H9 (cell line): ENCODE results near the gene TEX22. TPM values are rescaled to one million over a fixed set of nuclear protein-coding genes. Genes with fewer than 3 reads are reported as not detected.

ENCODE experiments used
- DNase-seq: peaks from one replicate; pipeline ENCODE4 v3.0.0-alpha.2; 2017
- H2AFZ ChIP-seq: one replicate; pipeline ENCODE4 v1.6.1; 2013; ENCODE audit warnings: mild to moderate bottlenecking, low read length, control low read depth, moderate library complexity
- H2AK5ac ChIP-seq: 2 replicates; pipeline ENCODE4 v1.6.1; 2013; ENCODE audit warnings: low read length, control low read depth, mixed read lengths; ENCODE audit not compliant: insufficient read length
- H2BK120ac ChIP-seq: one replicate; pipeline ENCODE4 v1.6.1; 2013; ENCODE audit warnings: low read depth, mild to moderate bottlenecking, low read length, control low read depth, inconsistent platforms; ENCODE audit not compliant: poor library complexity, severe bottlenecking
- H2BK12ac ChIP-seq: 2 replicates; pipeline ENCODE4 v1.6.1; 2013; ENCODE audit warnings: low read length, control low read depth, mixed read lengths, low read depth; ENCODE audit not compliant: insufficient read length
- H2BK15ac ChIP-seq: 2 replicates; pipeline ENCODE4 v1.6.1; 2013; ENCODE audit warnings: low read depth, low read length, control low read depth
- H2BK20ac ChIP-seq: one replicate; pipeline ENCODE4 v1.6.1; 2013; ENCODE audit warnings: low read depth, mild to moderate bottlenecking, low read length, control low read depth, inconsistent platforms; ENCODE audit not compliant: poor library complexity, severe bottlenecking
- H2BK5ac ChIP-seq: 2 replicates; pipeline ENCODE4 v1.6.1; 2013; ENCODE audit warnings: low read length, control low read depth, mixed read lengths; ENCODE audit not compliant: insufficient read length
- H3K14ac ChIP-seq: 2 replicates; pipeline ENCODE4 v1.6.1; 2013; ENCODE audit warnings: low read length, control low read depth; ENCODE audit not compliant: insufficient read depth
- H3K18ac ChIP-seq: 2 replicates; pipeline ENCODE4 v1.6.1; 2013; ENCODE audit warnings: low read depth, mild to moderate bottlenecking, mixed read lengths, low read length, control low read depth; ENCODE audit not compliant: insufficient read length
- H3K23ac ChIP-seq: 2 replicates; pipeline ENCODE4 v1.6.1; 2013; ENCODE audit warnings: low read length, control low read depth, mixed read lengths, low read depth; ENCODE audit not compliant: insufficient read length
- H3K23me2 ChIP-seq: 2 replicates; pipeline ENCODE4 v1.6.1; 2013; ENCODE audit warnings: low read depth, mild to moderate bottlenecking, mixed read lengths, low read length, control low read depth; ENCODE audit not compliant: insufficient read length, poor library complexity, severe bottlenecking
- H3K27ac ChIP-seq: 2 replicates; pipeline ENCODE4 v1.5.1; 2013; ENCODE audit warnings: low read length, control low read depth, mixed read lengths, low read depth; ENCODE audit not compliant: insufficient read length
- H3K27me3 ChIP-seq: 2 replicates; pipeline ENCODE4 v1.6.1; 2013; ENCODE audit warnings: low read length, control low read depth, inconsistent platforms; ENCODE audit not compliant: insufficient read depth
- H3K4ac ChIP-seq: 2 replicates; pipeline ENCODE4 v1.6.1; 2013; ENCODE audit warnings: low read depth, mild to moderate bottlenecking, control low read depth, inconsistent platforms, low read length, moderate library complexity
- H3K4me1 ChIP-seq: 2 replicates; pipeline ENCODE4 v1.6.1; 2013; ENCODE audit warnings: low read length, control low read depth, inconsistent platforms; ENCODE audit not compliant: insufficient read depth
- H3K4me2 ChIP-seq: 2 replicates; pipeline ENCODE4 v1.6.1; 2013; ENCODE audit warnings: low read length, control low read depth, mixed read lengths; ENCODE audit not compliant: insufficient read length, insufficient read depth
- H3K56ac ChIP-seq: 2 replicates; pipeline ENCODE4 v1.6.1; 2013; ENCODE audit warnings: low read depth, mild to moderate bottlenecking, mixed read lengths, low read length, control low read depth; ENCODE audit not compliant: insufficient read length
- H3K79me1 ChIP-seq: 2 replicates; pipeline ENCODE4 v1.6.1; 2013; ENCODE audit warnings: low read depth, mild to moderate bottlenecking, moderate library complexity, low read length, control low read depth, inconsistent platforms; ENCODE audit not compliant: insufficient read depth, poor library complexity, severe bottlenecking
- H3K79me2 ChIP-seq: 2 replicates; pipeline ENCODE4 v1.6.1; 2013; ENCODE audit warnings: low read length, control low read depth, inconsistent platforms; ENCODE audit not compliant: insufficient read depth
- H3K9ac ChIP-seq: 2 replicates; pipeline ENCODE4 v1.6.1; 2013; ENCODE audit warnings: low read length, control low read depth, mixed read lengths; ENCODE audit not compliant: insufficient read length; ENCODE audit errors: extremely low read depth
- H3K9me3 ChIP-seq: one replicate; pipeline ENCODE4 v1.6.1; 2013; ENCODE audit warnings: low read depth, low read length, inconsistent platforms; ENCODE audit not compliant: control insufficient read depth
- H3T11ph ChIP-seq: one replicate; pipeline ENCODE4 v1.6.1; 2013; ENCODE audit warnings: mild to moderate bottlenecking, low read length, control low read depth, inconsistent platforms
- H4K20me1 ChIP-seq: one replicate; pipeline ENCODE4 v1.6.1; 2013; ENCODE audit not compliant: control insufficient read depth, insufficient read length, insufficient read depth
- H4K5ac ChIP-seq: 2 replicates; pipeline ENCODE4 v1.6.1; 2013; ENCODE audit warnings: low read depth, mild to moderate bottlenecking, mixed read lengths, low read length, control low read depth; ENCODE audit not compliant: insufficient read length
- H4K8ac ChIP-seq: replicated peaks from 2 replicates; pipeline ENCODE4 v1.6.1; 2013; ENCODE audit warnings: low read length, control low read depth, mixed read lengths, low read depth; ENCODE audit not compliant: insufficient read length
- H4K91ac ChIP-seq: 2 replicates; pipeline ENCODE4 v1.6.1; 2013; ENCODE audit warnings: low read depth, mild to moderate bottlenecking, moderate library complexity, mixed read lengths, low read length, control low read depth; ENCODE audit not compliant: insufficient read length
- H3K27ac Mint-ChIP-seq, 3 experiments: 2 replicates in 2 of 3; 3 replicates in 1 of 3; pipeline ENCODE4 v1.8.0; 2020 to 2021; ENCODE audit warnings: mixed read lengths in 3 of 3, mild to moderate bottlenecking in 1 of 3, moderate library complexity in 1 of 3
- H3K27me3 Mint-ChIP-seq: 2 replicates; pipeline ENCODE4 v1.8.0; 2021; ENCODE audit warnings: low read depth, mild to moderate bottlenecking, moderate library complexity, mixed read lengths
- H3K36me3 Mint-ChIP-seq, 3 experiments: 2 replicates in 2 of 3; 3 replicates in 1 of 3; pipeline ENCODE4 v1.8.0; 2020 to 2021; ENCODE audit warnings: low read depth in 3 of 3, mixed read lengths in 3 of 3; ENCODE audit not compliant: insufficient read depth in 1 of 3
- H3K4me1 Mint-ChIP-seq, 2 experiments: 2 replicates each; pipeline ENCODE4 v1.8.0; 2020; ENCODE audit warnings: mixed read lengths in 2 of 2
- H3K4me3 Mint-ChIP-seq, 2 experiments: 2 replicates in 1 of 2; 3 replicates in 1 of 2; pipeline ENCODE4 v1.8.0; 2020 to 2021; ENCODE audit warnings: mild to moderate bottlenecking in 2 of 2, mixed read lengths in 2 of 2, moderate library complexity in 1 of 2
- H3K9me3 Mint-ChIP-seq, 2 experiments: 2 replicates in 1 of 2; 3 replicates in 1 of 2; pipeline ENCODE4 v1.8.0; 2020; ENCODE audit warnings: mild to moderate bottlenecking in 2 of 2, mixed read lengths in 2 of 2, moderate library complexity in 1 of 2
- WGBS: extraction: QIAGEN DNeasy Blood & Tissue Kit; methylation state at CpG from one replicate; pipeline ENCODE4 v1.1.7; 2013; ENCODE audit warnings: missing lambda C conversion rate, low lambda C conversion rate, mixed read lengths; ENCODE audit not compliant: insufficient read length; ENCODE audit errors: extremely low coverage; 5-methylcytosine and 5-hydroxymethylcytosine counted together
- total RNA-seq: library from RNA; stranded (reverse); gene quantifications from 2 replicates; pipeline ENCODE4 v1.2.1, GENCODE V29; 2021
- TF ChIP-seq, protein P1 (sequence below): fragments of 200-600 bp; sonication (generic); conservative IDR thresholded peaks from 3 replicates; pipeline ENCODE4 v1.8.0; 2021; ENCODE audit warnings: antibody characterized with exemption, mild to moderate bottlenecking

The TEX22 gene
- total RNA-seq, 1 experiment from 2014 or later, result 0.83 TPM

- Histone ChIP-seq H3K18ac (no peak overlapping the region), H3K9ac (no peak overlapping the region), H2AFZ (no peak overlapping the region), H2BK120ac (no peak overlapping the region), H3K79me2 (peaks cover 46% of the 10 kb centered on the region; the same call in 1 of the 2 replicates), H2BK20ac (no peak overlapping the region), H3K14ac (no peak overlapping the region), H4K5ac (no peak overlapping the region), H3K79me1 (peaks cover 23% of the 10 kb centered on the region), H3K4me2 (no peak overlapping the region), H3K27ac (no peak overlapping the region), H3K9me3 (no peaks in the 10 kb centered on the region), H3K56ac (no peak overlapping the region), H2BK12ac (no peak overlapping the region), H2BK15ac (no peak overlapping the region), H3K23ac (no peak overlapping the region), H4K91ac (no peak overlapping the region), H3K4me1 (no peaks in the 10 kb centered on the region), H4K8ac (no peak overlapping the region), H4K20me1 (no peaks in the 10 kb centered on the region), H2AK5ac (no peak overlapping the region), H3K27me3 (no peaks in the 10 kb centered on the region), H3T11ph (no peak overlapping the region), H3K23me2 (peaks cover 4% of the 10 kb centered on the region), H2BK5ac (no peak overlapping the region), H3K4ac (no peak overlapping the region)
- peaks cover 7% of the 10 kb centered on the region in 2 experiments; a peak in 3 of 4 replicates for H3K4me1 Mint-ChIP-seq
- no peak overlapping the region for H3K27ac Mint-ChIP-seq
- TF ChIP-seq, protein P1, sequence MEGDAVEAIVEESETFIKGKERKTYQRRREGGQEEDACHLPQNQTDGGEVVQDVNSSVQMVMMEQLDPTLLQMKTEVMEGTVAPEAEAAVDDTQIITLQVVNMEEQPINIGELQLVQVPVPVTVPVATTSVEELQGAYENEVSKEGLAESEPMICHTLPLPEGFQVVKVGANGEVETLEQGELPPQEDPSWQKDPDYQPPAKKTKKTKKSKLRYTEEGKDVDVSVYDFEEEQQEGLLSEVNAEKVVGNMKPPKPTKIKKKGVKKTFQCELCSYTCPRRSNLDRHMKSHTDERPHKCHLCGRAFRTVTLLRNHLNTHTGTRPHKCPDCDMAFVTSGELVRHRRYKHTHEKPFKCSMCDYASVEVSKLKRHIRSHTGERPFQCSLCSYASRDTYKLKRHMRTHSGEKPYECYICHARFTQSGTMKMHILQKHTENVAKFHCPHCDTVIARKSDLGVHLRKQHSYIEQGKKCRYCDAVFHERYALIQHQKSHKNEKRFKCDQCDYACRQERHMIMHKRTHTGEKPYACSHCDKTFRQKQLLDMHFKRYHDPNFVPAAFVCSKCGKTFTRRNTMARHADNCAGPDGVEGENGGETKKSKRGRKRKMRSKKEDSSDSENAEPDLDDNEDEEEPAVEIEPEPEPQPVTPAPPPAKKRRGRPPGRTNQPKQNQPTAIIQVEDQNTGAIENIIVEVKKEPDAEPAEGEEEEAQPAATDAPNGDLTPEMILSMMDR, result no peak
- no CpG with 5 or more reads among the region's 10 CpGs for WGBS
- H3K4me3 Mint-ChIP-seq, result peak overlapping the region in 1 of 2 experiments; percentile 40; a peak in 1 of 5 replicates
- peaks cover 42 to 65% (median 53%) of the 10 kb centered on the region in 3 experiments for H3K36me3 Mint-ChIP-seq
- no peaks in the 10 kb centered on the region for H3K27me3 Mint-ChIP-seq
- no peak for DNase-seq
- H3K9me3 Mint-ChIP-seq, result peaks cover 0 to 3% of the 10 kb centered on the region in 2 experiments; a peak in 1 of 5 replicates
These were observed 29.1 kb downstream of the TEX22 start for GRCh38 chr14:105427412-105427811.
